ENCODE measurements around the gene CD8B2.
"Not testable (repeated sequence)": the region's sequence is repeated elsewhere in the genome, so short reads cannot be mapped to it uniquely, and the experiment has no call there.

Gene CD8B2

DNA sequence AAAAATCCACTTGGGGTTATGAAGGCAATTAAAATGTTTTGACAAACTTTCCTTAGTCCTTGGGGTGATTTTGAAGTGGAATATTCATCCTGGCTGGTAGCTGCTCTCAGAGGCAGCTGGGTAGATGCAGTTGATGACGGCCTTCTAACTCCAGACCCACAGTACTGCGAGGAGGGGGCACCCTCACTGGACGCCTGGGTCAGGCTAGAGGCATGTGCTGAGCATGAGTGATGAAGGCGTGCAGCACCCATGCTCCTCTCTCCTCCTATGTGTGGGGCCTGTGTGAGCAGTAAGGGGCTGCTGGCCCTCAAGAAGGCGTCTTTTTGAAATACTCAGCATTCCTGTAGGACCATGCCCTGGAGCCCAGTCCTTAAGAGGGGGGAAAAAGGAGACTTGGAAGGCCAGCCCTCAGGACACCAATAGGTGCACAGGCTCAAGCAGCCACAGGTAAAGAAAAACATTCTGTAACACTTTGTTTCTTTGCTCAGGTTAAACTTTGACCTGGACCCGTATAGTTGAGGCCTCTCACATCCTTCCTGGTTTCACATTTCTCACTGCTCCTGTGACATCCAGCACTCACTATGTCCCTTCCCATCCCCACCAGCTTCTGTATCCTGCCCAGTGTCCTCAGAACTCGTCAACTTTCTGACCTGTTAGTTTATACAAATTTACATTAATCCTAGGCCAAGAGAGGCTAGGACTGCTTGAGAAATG is 64.4 kb downstream of the CD8B2 start:
- no peak for DNase-seq (ENCODE audit: low read depth in 2 of 2)

DNA sequence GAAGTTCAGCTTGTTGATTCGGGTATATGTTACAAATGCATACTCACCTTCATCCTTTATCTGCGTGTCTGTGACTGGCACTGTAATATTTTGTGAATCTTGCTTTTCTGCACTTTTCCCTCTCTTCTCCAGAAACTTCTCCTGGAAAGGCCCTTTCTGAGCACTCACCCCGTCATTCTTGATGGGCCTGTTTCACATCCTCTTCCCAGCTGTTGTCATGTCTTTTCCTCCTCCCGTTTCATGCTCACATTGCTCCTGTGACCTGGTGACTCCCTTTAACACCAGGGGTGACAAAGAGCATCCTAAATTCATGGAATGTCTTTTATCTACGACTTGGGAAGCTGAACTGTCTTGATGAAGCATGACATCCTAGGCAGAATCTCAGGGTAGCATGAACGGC is 65.8 kb downstream of the CD8B2 start:
- DNase-seq (ENCODE audit: low read depth in 2 of 2) = no peak

DNA sequence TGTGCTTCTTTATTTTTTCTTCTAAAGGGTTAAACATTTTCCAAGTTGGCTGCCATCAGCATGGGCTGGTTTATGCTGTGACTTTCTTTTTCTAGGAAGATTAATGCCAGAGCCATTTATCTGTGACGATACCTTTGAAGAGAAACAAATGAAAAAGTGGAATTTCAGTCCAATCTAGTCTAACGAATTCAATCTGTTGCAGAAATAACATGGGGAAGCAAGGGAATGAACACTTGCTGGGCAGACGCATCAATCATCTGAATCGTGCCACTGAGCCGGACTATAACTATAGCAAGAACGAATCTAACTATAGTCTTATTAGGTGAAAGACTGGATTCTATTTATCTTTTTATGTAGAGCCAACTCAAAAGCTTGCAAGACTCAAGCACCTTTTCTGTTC is 66.2 kb downstream of the CD8B2 start:
- no peak for DNase-seq (ENCODE audit: low read depth in 2 of 2)

DNA sequence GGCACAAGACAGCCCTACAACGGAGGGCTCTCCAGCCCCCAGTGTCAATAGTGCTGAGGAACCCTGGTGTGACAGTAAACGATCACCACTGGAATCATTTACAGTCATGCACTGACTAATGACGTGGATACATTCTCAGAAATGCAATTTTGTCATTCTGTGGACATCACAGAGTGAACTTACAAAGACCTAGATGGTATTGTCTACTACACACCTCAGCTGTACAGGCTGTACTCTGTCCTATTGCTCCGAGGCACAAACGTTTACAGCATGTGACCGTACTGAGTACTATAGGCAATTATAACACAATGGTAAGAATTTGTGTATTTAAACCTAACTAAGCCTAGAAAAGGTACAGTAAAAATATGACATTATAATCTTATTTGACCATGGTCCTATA is 67.2 kb downstream of the CD8B2 start:
- DNase-seq (ENCODE audit: low read depth in 2 of 2) = no peak

DNA sequence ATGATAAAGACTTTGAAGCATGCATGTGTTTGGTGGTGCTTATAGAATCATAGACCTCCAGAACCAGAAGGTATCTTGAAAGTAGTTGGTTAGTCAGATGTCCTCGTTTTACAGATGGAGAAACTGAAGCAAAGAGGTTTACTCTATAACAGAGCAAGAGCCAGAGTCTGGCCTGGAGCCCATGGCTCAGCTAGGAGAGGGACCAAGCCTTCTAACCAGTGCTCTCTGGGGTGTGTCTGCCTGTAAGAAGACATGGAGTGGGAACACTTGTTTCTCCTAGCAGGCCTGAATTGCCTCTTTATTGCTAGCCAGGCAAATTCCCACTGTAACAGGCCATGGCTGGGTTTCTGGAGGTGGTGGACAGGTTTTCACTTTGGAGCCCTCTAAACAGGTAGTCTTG is 67.9 kb downstream of the CD8B2 start:
- no peak for DNase-seq (ENCODE audit: low read depth in 2 of 2)

DNA sequence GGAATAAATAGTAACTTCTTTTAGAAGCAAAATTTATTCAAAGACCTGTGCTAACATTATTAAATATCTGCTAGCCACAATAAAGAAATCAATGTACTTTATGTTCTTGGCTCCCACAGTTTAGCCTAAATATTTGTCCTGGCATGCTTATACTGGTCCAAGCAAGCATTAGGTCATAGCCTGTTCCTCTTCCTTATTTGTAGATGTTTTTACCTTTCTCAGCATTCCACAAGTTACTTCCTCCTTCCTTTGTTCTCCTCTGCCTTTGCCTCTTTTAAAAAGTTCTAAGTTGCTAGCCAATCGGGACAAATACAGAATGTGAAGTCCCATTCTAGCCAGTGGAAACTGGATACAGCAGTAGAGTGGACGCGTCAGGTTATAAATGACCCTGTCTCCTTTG is 72.6 kb downstream of the CD8B2 start:
- not testable (repeated sequence) for DNase-seq (ENCODE audit: low read depth in 2 of 2)

- no peak for DNase-seq (ENCODE audit: low read depth in 2 of 2)
These were observed 73.6 kb downstream of the CD8B2 start for GRCh38 chr2:106560773-106561172.

DNA sequence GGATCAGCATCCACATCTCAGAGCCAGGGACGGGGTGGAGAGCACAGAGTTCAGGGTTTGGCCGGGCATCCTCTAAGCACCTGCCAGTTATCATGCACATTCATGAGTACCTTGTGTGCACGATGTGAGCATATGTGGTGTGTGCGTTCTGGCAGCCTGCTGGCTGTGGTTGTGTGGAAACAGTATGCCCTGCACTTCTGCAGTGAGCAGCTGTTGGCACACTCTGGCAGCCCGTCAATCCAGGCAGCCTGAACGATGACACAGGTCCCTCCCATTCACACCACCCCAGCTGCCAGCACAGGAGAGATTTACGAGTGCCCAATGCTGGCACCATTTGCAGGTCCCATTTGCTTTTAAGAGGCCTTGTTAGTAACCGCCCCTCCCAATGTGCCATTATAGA is 74.2 kb downstream of the CD8B2 start:
- no peak for DNase-seq (ENCODE audit: low read depth in 2 of 2)

DNA sequence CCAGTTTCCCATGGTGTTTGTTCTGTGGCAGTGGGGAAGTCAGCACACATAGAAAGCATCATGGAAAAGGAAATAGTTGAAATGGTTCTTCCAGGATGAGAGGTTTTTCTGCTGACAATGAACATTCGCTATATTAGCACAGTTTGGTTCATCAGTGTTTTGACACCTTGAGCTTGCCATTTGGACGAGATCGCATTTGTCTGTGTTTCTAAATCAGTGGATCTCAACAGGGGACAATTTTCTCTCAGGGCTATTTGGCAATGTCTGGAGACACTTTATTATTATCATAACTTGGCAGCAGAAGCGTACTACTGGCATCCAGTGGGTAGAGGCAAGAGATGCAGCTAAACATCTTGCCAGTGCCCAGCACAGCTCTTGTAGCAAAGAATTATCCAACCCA is 74.6 kb downstream of the CD8B2 start:
- no peak for DNase-seq (ENCODE audit: low read depth in 2 of 2)

- no peak for DNase-seq (ENCODE audit: low read depth in 2 of 2)
These were observed 75.4 kb downstream of the CD8B2 start for GRCh38 chr2:106562268-106563186.

GRCh38 chr2:106563195-106563594 is 76.0 kb downstream of the CD8B2 start:
- DNase-seq (ENCODE audit: low read depth in 2 of 2) = no peak

DNA sequence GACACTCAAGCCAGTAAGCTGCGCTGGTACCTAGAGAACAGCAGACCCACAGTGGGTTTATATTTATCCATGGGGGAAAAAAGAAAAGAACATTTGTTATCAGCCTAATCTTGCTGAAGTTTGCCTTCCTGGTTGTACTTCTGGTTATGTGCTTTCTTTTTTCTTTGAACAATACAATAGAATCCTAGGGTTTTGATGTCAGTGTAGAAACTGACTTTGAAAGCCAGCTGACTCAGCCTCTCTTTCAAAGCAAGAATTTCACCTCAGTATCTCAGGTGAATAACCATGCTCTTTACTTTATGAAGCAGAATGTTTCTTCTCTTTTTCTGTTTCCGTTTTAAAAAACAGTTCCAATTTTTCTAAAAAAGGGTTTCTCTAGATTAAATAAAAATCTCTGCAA is 78.4 kb downstream of the CD8B2 start:
- DNase-seq (ENCODE audit: low read depth in 2 of 2) = no peak

DNA sequence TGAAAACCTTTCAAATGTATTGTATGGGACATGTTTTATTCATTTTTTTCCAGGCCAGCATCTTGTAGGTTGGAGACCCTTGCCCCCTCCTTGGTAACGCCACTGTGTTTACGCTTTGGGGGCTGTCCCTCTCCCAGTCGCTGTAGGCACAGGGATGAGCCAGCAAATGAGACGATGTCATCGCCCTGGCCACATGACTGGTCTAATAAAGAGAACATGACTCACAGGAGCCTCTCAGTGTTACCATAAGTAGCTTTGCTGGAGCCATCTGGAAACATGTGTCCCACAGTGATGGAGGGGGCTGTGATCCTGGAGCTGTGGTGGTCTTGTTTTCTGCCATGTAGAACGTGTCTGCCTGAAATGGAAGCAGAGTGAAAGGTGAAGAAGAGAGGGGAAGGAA is 78.9 kb downstream of the CD8B2 start:
- no peak for DNase-seq (ENCODE audit: low read depth in 2 of 2)

DNA sequence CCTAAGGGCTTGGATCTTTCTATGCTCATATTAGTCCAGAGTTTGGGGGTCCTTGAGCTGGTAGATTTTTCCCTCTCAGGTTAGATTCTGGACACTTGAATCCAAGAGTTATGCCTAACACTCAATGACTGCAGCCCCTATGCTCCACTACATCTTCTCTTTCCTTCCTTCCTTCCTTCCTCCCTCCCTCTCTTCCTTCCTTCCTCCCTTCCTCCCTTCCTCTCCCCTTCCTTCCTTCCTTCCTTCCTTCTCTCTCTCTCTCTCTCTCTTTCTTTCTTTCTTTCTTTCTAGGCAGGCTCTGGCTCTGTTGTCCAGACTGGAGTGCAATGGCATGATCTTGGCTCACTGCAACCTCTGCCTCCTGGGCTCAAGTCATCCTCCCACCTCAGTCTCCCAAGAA is 79.3 kb downstream of the CD8B2 start:
- not testable (repeated sequence) for DNase-seq (ENCODE audit: low read depth in 2 of 2)

GRCh38 chr2:106570316-106570715 is 83.2 kb downstream of the CD8B2 start:
- DNase-seq (ENCODE audit: low read depth in 2 of 2) = no peak
